OCI-LY3 (cell line): ENCODE measurements around the gene PDZD7.

Experiments
- EZH2phosphoT487 ChIP-seq: fragments of 200-600 bp; shearing (Covaris generic); IDR thresholded peaks from 2 replicates; pipeline ENCODE4 v1.6.1; 2018; ENCODE audit warnings: antibody characterized with exemption, mixed run types, low read depth
- TF ChIP-seq, protein P1 (sequence below): fragments of 200-600, 300-600 bp; sonication (generic); IDR thresholded peaks from 2 replicates; pipeline ENCODE4 v1.5.1; 2014; ENCODE audit warnings: antibody characterized with exemption, low read length, low read depth

DNA sequence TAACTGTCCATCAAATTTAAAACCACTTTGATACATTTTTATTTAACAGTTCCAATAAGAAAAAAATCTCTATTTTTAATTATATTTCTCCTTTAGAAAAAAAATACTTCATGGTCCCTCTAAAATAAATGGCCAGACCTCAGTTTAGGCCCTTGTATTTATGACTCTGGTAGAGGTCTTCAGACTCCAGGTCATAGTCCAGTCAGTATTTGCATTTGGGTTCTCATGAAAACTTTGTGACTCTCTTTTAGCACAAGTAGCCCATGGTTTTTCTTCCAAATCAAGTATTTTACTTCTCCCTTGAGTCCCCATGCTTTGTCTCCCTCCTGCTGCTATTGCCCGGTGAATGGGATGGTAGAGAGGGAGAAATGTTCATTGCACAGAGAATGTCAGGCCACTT, 67.1 kb downstream of the PDZD7 start:
- TF ChIP-seq EZH2phosphoT487 = no peak
- TF ChIP-seq, protein P1, sequence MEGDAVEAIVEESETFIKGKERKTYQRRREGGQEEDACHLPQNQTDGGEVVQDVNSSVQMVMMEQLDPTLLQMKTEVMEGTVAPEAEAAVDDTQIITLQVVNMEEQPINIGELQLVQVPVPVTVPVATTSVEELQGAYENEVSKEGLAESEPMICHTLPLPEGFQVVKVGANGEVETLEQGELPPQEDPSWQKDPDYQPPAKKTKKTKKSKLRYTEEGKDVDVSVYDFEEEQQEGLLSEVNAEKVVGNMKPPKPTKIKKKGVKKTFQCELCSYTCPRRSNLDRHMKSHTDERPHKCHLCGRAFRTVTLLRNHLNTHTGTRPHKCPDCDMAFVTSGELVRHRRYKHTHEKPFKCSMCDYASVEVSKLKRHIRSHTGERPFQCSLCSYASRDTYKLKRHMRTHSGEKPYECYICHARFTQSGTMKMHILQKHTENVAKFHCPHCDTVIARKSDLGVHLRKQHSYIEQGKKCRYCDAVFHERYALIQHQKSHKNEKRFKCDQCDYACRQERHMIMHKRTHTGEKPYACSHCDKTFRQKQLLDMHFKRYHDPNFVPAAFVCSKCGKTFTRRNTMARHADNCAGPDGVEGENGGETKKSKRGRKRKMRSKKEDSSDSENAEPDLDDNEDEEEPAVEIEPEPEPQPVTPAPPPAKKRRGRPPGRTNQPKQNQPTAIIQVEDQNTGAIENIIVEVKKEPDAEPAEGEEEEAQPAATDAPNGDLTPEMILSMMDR = no peak
